ENCODE measurements around the gene SSNA1.

DNA sequence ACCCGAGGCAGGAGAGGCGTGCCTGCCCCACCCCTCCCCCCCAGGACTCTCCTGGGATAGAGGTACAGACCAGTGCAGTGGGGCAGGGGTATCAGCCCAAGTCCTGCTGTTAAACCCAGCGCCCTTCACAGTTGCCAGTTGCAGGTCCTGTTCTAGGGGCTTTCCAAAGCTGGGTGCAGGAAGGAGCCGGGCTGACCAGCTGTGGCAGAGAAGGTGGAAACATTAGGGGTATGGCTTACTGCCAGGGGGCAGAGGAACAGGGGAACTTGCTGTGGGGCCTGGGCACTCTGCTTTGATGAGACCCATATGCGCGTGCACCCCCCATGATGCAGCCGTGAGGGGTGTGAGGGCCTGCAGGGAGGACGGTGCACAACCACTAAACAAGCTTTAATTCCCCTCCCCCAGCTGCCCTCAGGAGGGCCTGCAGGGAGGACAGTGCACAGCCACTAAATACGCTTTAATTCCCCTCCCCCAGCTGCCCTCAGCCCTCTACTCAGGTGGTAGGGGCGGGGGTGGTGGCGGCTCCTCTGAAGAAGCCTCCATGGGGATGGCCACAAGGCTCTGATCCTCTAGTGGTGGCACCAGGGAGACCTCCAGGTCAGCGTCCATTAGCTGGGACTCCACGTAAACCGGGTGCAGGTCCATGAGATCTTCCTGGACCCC is 17.9 kb upstream of the SSNA1 start:
- TF ChIP-seq, protein P1, sequence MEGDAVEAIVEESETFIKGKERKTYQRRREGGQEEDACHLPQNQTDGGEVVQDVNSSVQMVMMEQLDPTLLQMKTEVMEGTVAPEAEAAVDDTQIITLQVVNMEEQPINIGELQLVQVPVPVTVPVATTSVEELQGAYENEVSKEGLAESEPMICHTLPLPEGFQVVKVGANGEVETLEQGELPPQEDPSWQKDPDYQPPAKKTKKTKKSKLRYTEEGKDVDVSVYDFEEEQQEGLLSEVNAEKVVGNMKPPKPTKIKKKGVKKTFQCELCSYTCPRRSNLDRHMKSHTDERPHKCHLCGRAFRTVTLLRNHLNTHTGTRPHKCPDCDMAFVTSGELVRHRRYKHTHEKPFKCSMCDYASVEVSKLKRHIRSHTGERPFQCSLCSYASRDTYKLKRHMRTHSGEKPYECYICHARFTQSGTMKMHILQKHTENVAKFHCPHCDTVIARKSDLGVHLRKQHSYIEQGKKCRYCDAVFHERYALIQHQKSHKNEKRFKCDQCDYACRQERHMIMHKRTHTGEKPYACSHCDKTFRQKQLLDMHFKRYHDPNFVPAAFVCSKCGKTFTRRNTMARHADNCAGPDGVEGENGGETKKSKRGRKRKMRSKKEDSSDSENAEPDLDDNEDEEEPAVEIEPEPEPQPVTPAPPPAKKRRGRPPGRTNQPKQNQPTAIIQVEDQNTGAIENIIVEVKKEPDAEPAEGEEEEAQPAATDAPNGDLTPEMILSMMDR (IDR thresholded peaks at IDR 0.05) = no peak
- no peak for TF ChIP-seq POLR2A (IDR thresholded peaks at IDR 0.05)
